BJ (cell line): Measurements from ENCODE around the gene FAM20B. TPM values are rescaled to one million over a fixed set of nuclear protein-coding genes. Genes with fewer than 3 reads are reported as not detected.
A peak's percentile ranks its signal among the peaks of the same experiment; 100 is the strongest.

Experiments used
- CTCF ChIA-PET: fragments of 350-600 bp; formaldehyde crosslinking; extraction: SDS; loops from one replicate; lab custom pipeline; 2021; ENCODE audit warnings: antibody characterized with exemption, inconsistent platforms; lab: Yijun Ruan, JAX
- POLR2A ChIA-PET: fragments of 300-600 bp; sonication (Branson Sonifier 250); formaldehyde crosslinking; extraction: SDS; loops from one replicate; lab custom pipeline; 2021; ENCODE audit warnings: antibody characterized with exemption; lab: Charles Lee
- DNase-seq: peaks from one replicate; pipeline ENCODE4 v3.0.0-alpha.2; 2011; ENCODE audit warnings: low read depth
- H3K27me3 ChIP-seq: 2 replicates; pipeline ENCODE4 v1.6.0; 2011; ENCODE audit warnings: low read length; ENCODE audit not compliant: control insufficient read depth, insufficient read depth
- H3K36me3 ChIP-seq: 2 replicates; pipeline ENCODE4 v1.5.1; 2011; ENCODE audit warnings: low read length; ENCODE audit not compliant: control insufficient read depth, insufficient read depth
- H3K4me3 ChIP-seq: 2 replicates; pipeline ENCODE4 v1.5.1; 2011; ENCODE audit warnings: low read depth, mild to moderate bottlenecking, control low read depth, low read length
- CTCF ChIP-seq: IDR thresholded peaks from 2 replicates; pipeline ENCODE4 v1.5.1; 2011; ENCODE audit warnings: low read depth, mild to moderate bottlenecking, control low read depth, inconsistent platforms, low read length, moderate library complexity; ENCODE audit not compliant: insufficient read depth
- polyA plus RNA-seq: library from polyadenylated mRNA; depleted of rRNA; stranded (reverse); fragments of >200 nt; gene quantifications from 2 replicates; pipeline ENCODE4 v1.2.3, GENCODE V29; 2011

The FAM20B gene
- polyA plus RNA-seq, 1 experiment, result 36.2 TPM

- H3K36me3 ChIP-seq, result peaks cover 4% of the 10 kb centered on the region; the same call in 1 of the 2 replicates
- peak overlapping the region; percentile 90 for H3K4me3 ChIP-seq
- POLR2A ChIA-PET, result no interaction called here
- CTCF ChIA-PET, result interaction anchor here (0.6 to 1.7 kb wide), 10 partner anchors 12 to 305 kb away, joined by 3 to 4 read pairs (median 3); partner anchors contain the start of gene SOAT1
- TF ChIP-seq CTCF, result no peak
- DNase-seq, result no peak
- H3K27me3 ChIP-seq, result no peaks in the 10 kb centered on the region
These were observed 55.4 kb downstream of the FAM20B start for GRCh38 chr1:179080866-179081686.

GRCh38 chr1:179081687-179082332 is 56.1 kb downstream of the FAM20B start, which contains the start of gene TOR3A:
TOR3A (plus strand) TSS chr1:179082070; CDS start chr1:179082129, 59 bp downstream.
- ChIA-PET POLR2A (interaction anchor here (0.5 kb wide), 1 partner anchor 269 kb away, joined by 4 read pairs; no protein-coding TSS in a partner anchor), CTCF (interaction anchor here (0.6 to 1.5 kb wide), 4 partner anchors 193 to 305 kb away, joined by 3 to 4 read pairs (median 3); partner anchors contain the start of gene SOAT1)
- no peak for TF ChIP-seq CTCF
- Histone ChIP-seq H3K4me3 (peak within 1 kb of the TSS; percentile 90), H3K27me3 (no peaks in the 10 kb centered on the region), H3K36me3 (peaks cover 4% of the 10 kb centered on the region; the same call in 1 of the 2 replicates)
- DNase-seq, result no peak

- POLR2A ChIA-PET, result interaction anchor here (0.5 to 0.8 kb wide), 4 partner anchors 20 to 269 kb away, joined by 3 to 7 read pairs (median 4); no protein-coding TSS in a partner anchor
- H3K36me3 ChIP-seq, result peaks cover 4% of the 10 kb centered on the region; the same call in 1 of the 2 replicates
- H3K27me3 ChIP-seq, result no peaks in the 10 kb centered on the region
- H3K4me3 ChIP-seq, result peak overlapping the region; percentile 90
- CTCF ChIA-PET, result no interaction called here
- TF ChIP-seq CTCF, result no peak
- DNase-seq, result no peak
These were observed 56.8 kb downstream of the FAM20B start for GRCh38 chr1:179082333-179082998.

- POLR2A ChIA-PET, result interaction anchor here (0.5 to 0.8 kb wide), 3 partner anchors 19 to 101 kb away, joined by 3 to 7 read pairs (median 4); no protein-coding TSS in a partner anchor
- peaks cover 4% of the 10 kb centered on the region; the same call in 1 of the 2 replicates for H3K36me3 ChIP-seq
- CTCF ChIA-PET, result interaction anchor here (1.0 kb wide), 1 partner anchor 25 kb away, joined by 3 read pairs; no protein-coding TSS in a partner anchor
- no peak for TF ChIP-seq CTCF
- no peaks in the 10 kb centered on the region for H3K27me3 ChIP-seq
- peak overlapping the region; percentile 90 for H3K4me3 ChIP-seq
- DNase-seq, result no peak
These were observed 57.3 kb downstream of the FAM20B start for GRCh38 chr1:179082999-179083335.
